ENCODE results near the gene TTC7B.

The TTC7B gene

GRCh38 chr14:90805662-90806540, 10.3 kb downstream of the TTC7B start:
- H3K4me3 ChIP-seq (replicated peaks in 1 of 2; ENCODE audit: low read depth in 2 of 2, low read length in 2 of 2) = no peak overlapping the region
- no peak for DNase-seq (ENCODE audit: low read depth in 2 of 2)
- no peak for TF ChIP-seq CTCF (IDR thresholded peaks at IDR 0.05; ENCODE audit: low read depth, low read length)

- no peak for DNase-seq (ENCODE audit: low read depth in 2 of 2)
- no peak for TF ChIP-seq CTCF (IDR thresholded peaks at IDR 0.05; ENCODE audit: low read depth, low read length)
- no peak overlapping the region for H3K4me3 ChIP-seq (replicated peaks in 1 of 2; ENCODE audit: low read depth in 2 of 2, low read length in 2 of 2)
Observed at GRCh38 chr14:90805084-90805391, 11.2 kb downstream of the TTC7B start.

- TF ChIP-seq CTCF (IDR thresholded peaks at IDR 0.05; ENCODE audit: low read depth, low read length) = no peak
- no peak overlapping the region for H3K4me3 ChIP-seq (replicated peaks in 1 of 2; ENCODE audit: low read depth in 2 of 2, low read length in 2 of 2)
- no peak for DNase-seq (ENCODE audit: low read depth in 2 of 2)
Observed at GRCh38 chr14:90804292-90805083, 11.7 kb downstream of the TTC7B start.

GRCh38 chr14:90803249-90803648, 13.0 kb downstream of the TTC7B start:
- H3K4me3 ChIP-seq (replicated peaks in 1 of 2; ENCODE audit: low read depth in 2 of 2, low read length in 2 of 2) = no peak overlapping the region
- no peak for TF ChIP-seq CTCF (IDR thresholded peaks at IDR 0.05; ENCODE audit: low read depth, low read length)
- DNase-seq (ENCODE audit: low read depth in 2 of 2) = no peak

GRCh38 chr14:90799420-90799819, 16.8 kb downstream of the TTC7B start:
- no peak for TF ChIP-seq CTCF (IDR thresholded peaks at IDR 0.05; ENCODE audit: low read depth, low read length)
- H3K4me3 ChIP-seq (replicated peaks in 1 of 2; ENCODE audit: low read depth in 2 of 2, low read length in 2 of 2) = no peak overlapping the region

GRCh38 chr14:90797919-90798318, 18.3 kb downstream of the TTC7B start:
- no peak for TF ChIP-seq CTCF (IDR thresholded peaks at IDR 0.05; ENCODE audit: low read depth, low read length)
- no peak overlapping the region for H3K4me3 ChIP-seq (replicated peaks in 1 of 2; ENCODE audit: low read depth in 2 of 2, low read length in 2 of 2)
- no peak for DNase-seq (ENCODE audit: low read depth in 2 of 2)

More at GRCh38 chr14:90799420-90799819, 16.8 kb downstream of the TTC7B start:
- DNase-seq (ENCODE audit: low read depth in 2 of 2) = no peak
